GM18505 (cell line): ENCODE measurements around the gene CAMK2D.
"Not testable (repeated sequence)": the region's sequence is repeated elsewhere in the genome, so short reads cannot be mapped to it uniquely, and the experiment has no call there.

Experiments
- ATAC-seq: cut with Tn5 transposase; IDR thresholded peaks from one replicate; pipeline ENCODE4 v1.9.1; 2021; ENCODE audit not compliant: unreplicated experiment
- POLR2A ChIP-seq: IDR thresholded peaks from 4 replicates; pipeline ENCODE4 v1.6.1; 2011; ENCODE audit warnings: borderline replicate concordance; ENCODE audit not compliant: insufficient read depth, insufficient read length; ENCODE audit errors: extremely low read depth

Gene CAMK2D

GRCh38 chr4:113776016-113776415 lies 14.5 kb upstream of the CAMK2D start:
- no peak for ATAC-seq
- no peak for TF ChIP-seq POLR2A

GRCh38 chr4:113773756-113774155 lies 12.2 kb upstream of the CAMK2D start:
- TF ChIP-seq POLR2A = no peak
- ATAC-seq = no peak

- TF ChIP-seq POLR2A = no peak
- no peak for ATAC-seq
These were observed 11.5 kb upstream of the CAMK2D start for GRCh38 chr4:113773014-113773413.

GRCh38 chr4:113772319-113772718 lies 10.8 kb upstream of the CAMK2D start:
- ATAC-seq = no peak
- TF ChIP-seq POLR2A = no peak

- no peak for ATAC-seq
- no peak for TF ChIP-seq POLR2A
These were observed 8.2 kb upstream of the CAMK2D start for GRCh38 chr4:113769744-113770143.

- no peak for TF ChIP-seq POLR2A
- ATAC-seq = no peak
These were observed 7.4 kb upstream of the CAMK2D start for GRCh38 chr4:113768952-113769351.

- no peak for TF ChIP-seq POLR2A
- ATAC-seq = no peak
These were observed 5.3 kb upstream of the CAMK2D start for GRCh38 chr4:113766882-113767281.

- no peak for TF ChIP-seq POLR2A
- no peak for ATAC-seq
These were observed 3.3 kb upstream of the CAMK2D start for GRCh38 chr4:113764720-113765264.

- ATAC-seq = not testable (repeated sequence)
These were observed 2.4 kb upstream of the CAMK2D start for GRCh38 chr4:113763923-113764322.

GRCh38 chr4:113763029-113763285 lies 1.4 kb upstream of the CAMK2D start:
- no peak for ATAC-seq
- no peak for TF ChIP-seq POLR2A

GRCh38 chr4:113762186-113763028 lies 869 bp upstream of the CAMK2D start:
- peak; percentile 83 for TF ChIP-seq POLR2A
- peak; percentile 58 for ATAC-seq

- peak; percentile 24 for ATAC-seq
- TF ChIP-seq POLR2A = no peak
These were observed 531 bp downstream of the CAMK2D start for GRCh38 chr4:113760795-113761619.

GRCh38 chr4:113760094-113760794 lies 1.3 kb downstream of the CAMK2D start:
- TF ChIP-seq POLR2A = no peak
- no peak for ATAC-seq
